LNCaP clone FGC (cell line): ENCODE measurements around the gene GCAT.

Experiments
- DNase-seq: peaks from one replicate; pipeline ENCODE4 v3.0.0-alpha.2; 2011; ENCODE audit warnings: low read depth
- H3K4me3 ChIP-seq: 2 replicates; pipeline ENCODE4 v1.5.1; 2011; ENCODE audit warnings: mild to moderate bottlenecking, low read depth, low read length, control low read depth
- TF ChIP-seq, protein P1 (sequence below): IDR thresholded peaks from 2 replicates; pipeline ENCODE4 v1.5.1; 2012; ENCODE audit warnings: mild to moderate bottlenecking; ENCODE audit not compliant: control insufficient read depth, insufficient read depth; ENCODE audit errors: extremely low read depth

Gene GCAT

DNA sequence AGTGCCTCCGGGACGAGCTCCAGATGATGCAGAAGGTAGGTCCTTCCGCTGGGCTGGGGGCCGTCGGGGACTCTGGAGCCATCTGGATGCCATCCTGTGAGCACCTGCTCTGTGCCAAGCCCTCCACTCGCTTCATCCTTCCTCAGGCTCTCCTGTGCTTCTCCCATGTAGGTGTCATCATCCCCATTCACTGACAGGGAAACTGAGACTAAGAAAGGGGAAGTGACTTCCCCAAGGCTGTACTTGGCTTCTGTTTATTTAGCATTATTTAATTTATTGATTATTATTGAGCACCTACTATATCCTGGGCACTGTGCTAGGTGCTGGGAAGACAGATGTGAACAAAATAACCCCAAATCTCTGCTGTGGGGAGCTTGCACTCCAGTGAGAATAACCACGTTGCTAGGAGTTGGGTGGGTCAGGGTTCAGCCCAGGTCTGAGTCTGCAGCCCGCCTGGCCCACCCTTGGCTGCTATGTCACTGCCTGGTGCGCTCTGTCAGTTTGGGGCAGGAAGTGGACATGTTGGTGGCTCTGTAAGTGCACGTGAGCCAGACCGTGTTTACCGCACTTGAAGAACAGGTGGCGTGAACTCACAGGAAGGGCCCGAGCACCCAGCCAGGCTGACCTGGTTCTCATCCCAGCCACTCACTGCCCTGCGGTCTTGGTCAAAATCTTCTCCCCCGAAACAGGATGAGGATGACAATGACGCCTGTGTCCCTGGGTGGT lies 35.9 kb upstream of the GCAT start:
- no peak for DNase-seq
- H3K4me3 ChIP-seq, result no peak overlapping the region
- TF ChIP-seq, protein P1, sequence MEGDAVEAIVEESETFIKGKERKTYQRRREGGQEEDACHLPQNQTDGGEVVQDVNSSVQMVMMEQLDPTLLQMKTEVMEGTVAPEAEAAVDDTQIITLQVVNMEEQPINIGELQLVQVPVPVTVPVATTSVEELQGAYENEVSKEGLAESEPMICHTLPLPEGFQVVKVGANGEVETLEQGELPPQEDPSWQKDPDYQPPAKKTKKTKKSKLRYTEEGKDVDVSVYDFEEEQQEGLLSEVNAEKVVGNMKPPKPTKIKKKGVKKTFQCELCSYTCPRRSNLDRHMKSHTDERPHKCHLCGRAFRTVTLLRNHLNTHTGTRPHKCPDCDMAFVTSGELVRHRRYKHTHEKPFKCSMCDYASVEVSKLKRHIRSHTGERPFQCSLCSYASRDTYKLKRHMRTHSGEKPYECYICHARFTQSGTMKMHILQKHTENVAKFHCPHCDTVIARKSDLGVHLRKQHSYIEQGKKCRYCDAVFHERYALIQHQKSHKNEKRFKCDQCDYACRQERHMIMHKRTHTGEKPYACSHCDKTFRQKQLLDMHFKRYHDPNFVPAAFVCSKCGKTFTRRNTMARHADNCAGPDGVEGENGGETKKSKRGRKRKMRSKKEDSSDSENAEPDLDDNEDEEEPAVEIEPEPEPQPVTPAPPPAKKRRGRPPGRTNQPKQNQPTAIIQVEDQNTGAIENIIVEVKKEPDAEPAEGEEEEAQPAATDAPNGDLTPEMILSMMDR, result no peak

- TF ChIP-seq, protein P1, result no peak
- H3K4me3 ChIP-seq, result no peak overlapping the region
- no peak for DNase-seq
Measured at GRCh38 chr22:37774728-37775127, 33.0 kb upstream of the GCAT start.

DNA sequence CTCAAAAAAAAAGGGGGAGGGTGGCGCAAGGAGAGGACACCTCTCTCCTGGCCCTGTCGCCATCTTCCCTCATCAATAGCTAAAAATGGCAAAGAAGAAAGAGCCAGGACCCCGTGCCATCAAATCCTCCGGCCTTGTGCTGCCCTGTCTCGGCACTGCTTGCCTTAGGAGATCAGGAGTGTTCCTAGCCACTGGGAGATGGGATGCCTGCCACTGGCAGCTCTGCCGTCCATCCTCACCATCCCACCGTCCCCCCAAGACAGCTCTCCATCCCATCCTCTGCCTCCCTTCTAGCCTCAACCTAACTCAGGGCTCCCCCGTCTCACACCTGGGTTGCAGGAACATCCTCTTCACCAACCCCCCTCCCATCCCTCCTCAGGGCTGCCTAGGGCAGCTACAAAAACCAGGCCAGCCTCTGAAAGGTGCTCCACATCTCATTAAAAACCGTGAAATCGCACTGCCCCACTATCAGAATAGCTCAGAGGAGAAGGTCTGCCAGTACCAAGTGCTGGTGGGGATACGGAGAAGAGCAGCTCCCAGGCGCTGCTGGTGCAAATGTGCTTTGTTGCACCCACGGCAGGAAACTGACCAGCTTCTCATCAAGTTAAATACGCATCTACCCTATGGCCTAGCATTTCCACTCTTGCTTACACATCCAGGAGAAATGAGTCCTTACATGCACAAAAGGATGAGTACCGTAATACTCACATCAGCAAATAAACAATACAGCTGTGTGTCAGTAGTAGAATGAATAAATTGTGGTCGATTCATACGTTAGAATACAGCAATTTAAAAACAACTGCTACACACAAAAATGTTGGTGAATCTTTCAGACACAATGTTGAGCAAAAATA lies 31.7 kb upstream of the GCAT start:
- DNase-seq, result no peak
- H3K4me3 ChIP-seq, result no peak overlapping the region
- TF ChIP-seq, protein P1, result no peak

GRCh38 chr22:37776639-37777005 lies 31.1 kb upstream of the GCAT start:
- no peak for DNase-seq
- TF ChIP-seq, protein P1, result no peak
- H3K4me3 ChIP-seq, result no peak overlapping the region

DNA sequence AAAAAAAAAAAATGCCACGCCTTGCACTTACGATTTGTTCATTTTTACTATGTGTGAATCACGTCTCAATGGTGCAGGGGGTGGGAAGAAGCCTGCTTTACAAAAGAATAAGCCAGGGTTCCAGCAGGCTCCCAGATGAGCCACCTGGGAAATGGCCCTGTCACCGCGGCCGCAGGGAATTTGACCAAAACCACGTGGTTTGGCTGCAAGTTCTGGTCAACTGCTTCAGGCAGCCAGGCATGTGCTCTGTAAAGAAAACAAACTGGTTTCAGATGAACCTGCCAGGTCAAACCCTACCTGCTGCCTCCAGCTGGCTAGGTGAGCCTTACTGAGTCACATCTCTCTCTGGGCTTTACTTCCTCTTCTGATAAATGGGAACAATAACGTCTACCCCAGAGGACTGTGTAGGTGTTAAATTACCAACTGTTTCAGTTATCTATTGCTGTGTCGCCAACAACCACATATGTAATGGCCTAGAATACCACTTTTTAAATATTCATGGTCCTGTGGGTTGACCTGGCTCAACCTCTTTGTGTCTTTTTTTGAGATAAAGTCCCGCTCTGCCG lies 30.5 kb upstream of the GCAT start:
- DNase-seq, result peak; percentile 97
- TF ChIP-seq, protein P1, result no peak

DNA sequence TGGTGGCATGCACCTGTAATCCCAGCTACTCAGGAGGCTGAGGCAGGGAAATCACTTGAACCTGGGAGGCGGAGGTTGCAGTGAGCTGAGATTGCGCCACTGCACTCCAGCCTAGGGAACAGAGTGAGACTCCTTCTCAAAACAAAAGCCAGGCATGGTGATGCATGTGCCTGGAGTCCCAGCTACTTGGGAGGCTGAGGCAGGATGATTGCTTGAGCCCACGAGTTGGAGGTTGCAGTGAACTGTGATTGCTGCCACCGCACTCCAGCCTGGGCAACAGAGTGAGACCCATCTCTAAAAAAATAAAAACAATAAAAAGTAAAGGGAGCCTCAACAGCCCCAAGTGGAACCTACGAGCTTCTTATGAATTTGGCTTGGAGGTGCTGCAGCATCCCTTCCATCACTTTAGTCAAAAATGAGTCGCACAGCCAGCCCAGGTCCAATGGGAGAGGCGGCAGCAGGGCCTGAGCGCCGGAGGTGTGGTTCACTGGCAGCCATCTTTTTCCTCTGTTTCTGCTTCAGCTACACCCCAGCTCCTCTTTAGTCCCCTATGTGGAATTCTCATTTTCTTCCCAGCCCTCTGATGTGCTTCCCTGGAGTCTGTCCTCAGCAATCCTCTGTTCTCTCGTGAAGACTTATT lies 29.2 kb upstream of the GCAT start:
- no peak for DNase-seq
- H3K4me3 ChIP-seq, result no peak overlapping the region

More for the DNA sequence above, 30.5 kb upstream of the GCAT start:
- no peak overlapping the region for H3K4me3 ChIP-seq

More for the DNA sequence above, 29.2 kb upstream of the GCAT start:
- TF ChIP-seq, protein P1, result no peak
